K562 (cell line): Measurements from ENCODE around the gene C9orf50. TPM values are rescaled to one million over a fixed set of nuclear protein-coding genes. Genes with fewer than 3 reads are reported as not detected.

Experiments used
- CBX1 ChIP-seq: sonication (generic); IDR thresholded peaks from 2 replicates; pipeline ENCODE4 v1.6.1; 2016; ENCODE audit warnings: antibody characterized with exemption, low read depth, mild to moderate bottlenecking
- CEBPB ChIP-seq: fragments of 450-650 bp; IDR thresholded peaks from 2 replicates; pipeline ENCODE4 v1.6.1; 2016; ENCODE audit warnings: missing genetic modification characterization, missing compliant biosample characterization
- CREB1 ChIP-seq, 2 experiments: sonication (generic) in 1 of 2; formaldehyde crosslinking in 1 of 2; IDR thresholded peaks; 2 replicates each; pipeline versions ENCODE4 v1.6.1 to v1.8.0; 2012 to 2022; ENCODE audit warnings: inconsistent platforms in 1 of 2, mild to moderate bottlenecking in 1 of 2, missing genetic modification reagents in 1 of 2, moderate library complexity in 1 of 2
- EZH2 ChIP-seq: IDR thresholded peaks from 2 replicates; pipeline ENCODE4 v1.6.1; 2012; ENCODE audit warnings: low read depth, mild to moderate bottlenecking, inconsistent platforms, low read length, borderline replicate concordance
- FOXJ2 ChIP-seq: fragments of 200-800 bp; sonication (Bioruptor generic); IDR thresholded peaks from 2 replicates; pipeline ENCODE4 v1.6.1; 2016; ENCODE audit warnings: missing genetic modification characterization, missing compliant biosample characterization
- HEY1 ChIP-seq: fragments of 250-450 bp; sonication (Bioruptor Pico); IDR thresholded peaks from 2 replicates; pipeline ENCODE4 v1.5.0; 2020; ENCODE audit warnings: mild to moderate bottlenecking, moderate library complexity, borderline replicate concordance
- NFYB ChIP-seq: IDR thresholded peaks from 2 replicates; pipeline ENCODE4 v1.6.1; 2011; ENCODE audit warnings: mild to moderate bottlenecking, moderate library complexity; ENCODE audit not compliant: insufficient read length; ENCODE audit errors: extremely low read depth
- RHOXF2B ChIP-seq: fragments of 250-450 bp; sonication (Bioruptor Pico); conservative IDR thresholded peaks from 2 replicates; pipeline ENCODE4 v1.5.1; 2021
- STAG1 ChIP-seq: sonication (generic); formaldehyde crosslinking; IDR thresholded peaks from 2 replicates; pipeline ENCODE4 v1.5.0; 2020; ENCODE audit warnings: missing genetic modification reagents, borderline replicate concordance
- ZFP30 ChIP-seq: fragments of 250-450 bp; sonication (Bioruptor Pico); IDR thresholded peaks from 2 replicates; pipeline ENCODE4 v1.8.0; 2022; ENCODE audit warnings: moderate library complexity, mild to moderate bottlenecking, inconsistent platforms, borderline replicate concordance
- ZNF253 ChIP-seq: fragments of 250-450 bp; sonication (Bioruptor Pico); conservative IDR thresholded peaks from 2 replicates; pipeline ENCODE4 v1.6.1; 2021; ENCODE audit warnings: mild to moderate bottlenecking
- ZNF57 ChIP-seq: fragments of 450-650 bp; formaldehyde crosslinking; IDR thresholded peaks from 2 replicates; pipeline ENCODE4 v1.4.0; 2020; ENCODE audit warnings: mild to moderate bottlenecking, moderate library complexity
- ZNF696 ChIP-seq: fragments of 250-450 bp; sonication (Bioruptor Pico); conservative IDR thresholded peaks from 2 replicates; pipeline ENCODE4 v1.4.0; 2020; ENCODE audit warnings: mild to moderate bottlenecking, moderate library complexity
- polyA plus RNA-seq, 8 experiments: library from polyadenylated mRNA; depleted of rRNA in 4 of 8; stranded (reverse) in 5 of 8; unstranded in 3 of 8; fragments of >200 nt; fragmentation: Nextera tagmentation in 2 of 8; fragmentation: Illumina TruSeq in 1 of 8; extraction: Ambion mirVana in 2 of 8; extraction: Trizol in 1 of 8; gene quantifications; 2 replicates each; pipeline versions ENCODE4 v1.2.1 to v1.2.3, GENCODE V29; 2011 to 2014; ENCODE audit warnings: inconsistent platforms in 1 of 8, missing spikeins in 1 of 8
- total RNA-seq, 7 experiments: library from RNA; depleted of rRNA in 6 of 7; stranded (reverse); fragments of >200 nt in 6 of 7; fragmentation: Illumina TruSeq in 2 of 7; extraction: Trizol in 2 of 7; gene quantifications; 2 replicates each; pipeline versions ENCODE4 v1.2.1 to v1.2.3, GENCODE V29; 2011 to 2021; ENCODE audit warnings: low replicate concordance in 1 of 7
- TF ChIP-seq, protein P1 (sequence below): fragments of 250-450 bp; sonication (Bioruptor Pico); IDR thresholded peaks from 2 replicates; pipeline ENCODE4 v1.5.0; 2021
- TF ChIP-seq, protein P2 (sequence below): sonication (generic); formaldehyde crosslinking; IDR thresholded peaks from 2 replicates; pipeline ENCODE4 v1.8.0; 2022; ENCODE audit warnings: mild to moderate bottlenecking, missing genetic modification reagents
- TF ChIP-seq, protein P3 (sequence below): fragments of 450-650 bp; IDR thresholded peaks from 2 replicates; pipeline ENCODE4 v1.6.1; 2017; ENCODE audit warnings: mild to moderate bottlenecking, moderate library complexity

C9orf50 gene
- total and polyA plus RNA-seq, 9 of the 15 experiments (the other 6 are each of a cell fraction or from before 2014, with no cell fraction given), result not detected

DNA sequence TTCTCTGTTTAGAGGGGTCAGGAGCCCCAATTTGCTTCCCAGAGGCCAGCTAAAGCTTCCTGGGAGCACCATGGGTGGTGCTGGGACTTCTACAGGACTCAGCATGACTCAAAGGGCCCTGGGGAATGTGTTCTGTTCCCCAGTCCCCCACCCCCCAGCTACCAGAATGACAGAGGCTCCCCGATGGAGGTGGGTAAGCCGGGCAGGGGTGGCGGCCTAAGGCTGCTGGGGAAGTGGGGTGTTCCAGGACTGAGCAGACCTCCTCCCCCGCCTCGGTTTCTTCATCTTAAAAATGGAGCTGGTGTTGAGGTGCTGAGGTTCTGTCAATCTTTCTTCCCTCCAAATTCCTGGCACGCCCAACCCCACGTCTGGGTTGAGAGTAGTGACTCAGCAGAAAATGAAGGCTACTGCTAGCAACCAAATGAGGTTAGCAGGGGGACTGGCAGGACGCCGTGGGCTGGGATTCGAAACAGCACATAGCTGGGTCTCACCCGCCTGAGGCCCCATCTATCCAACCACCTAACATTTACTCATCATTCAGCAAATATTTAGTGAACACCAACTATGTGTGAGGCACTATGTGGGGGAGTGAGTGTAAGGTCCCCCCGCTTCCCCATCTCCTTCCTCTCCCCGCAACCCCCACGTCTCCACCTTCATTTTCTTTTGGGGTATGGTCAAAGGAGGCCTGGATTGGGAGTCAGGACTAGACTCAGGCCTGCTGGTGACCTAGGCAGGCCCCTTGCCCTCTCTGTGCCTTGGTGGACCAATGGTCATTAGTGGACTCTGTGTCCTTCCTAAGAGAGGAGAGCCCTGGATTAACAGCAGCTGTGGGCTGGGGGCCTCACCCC, 50.2 kb downstream of the C9orf50 start (continued):
- TF ChIP-seq HEY1 (no peak), CEBPB (0 out of 2 replicates have a peak, but pooled peaks have one; percentile 28), ZNF57 (CRISPR knock-in tag) (no peak), EZH2 (no peak), ZNF696 (CRISPR knock-in tag) (no peak), CBX1 (no peak; the same call in 1 of the 2 replicates), FOXJ2 (tag) (no peak), CREB1 (IDR thresholded peaks at IDR 0.05) (no peak), CREB1 (CRISPR knock-in tag; IDR thresholded peaks at IDR 0.05) (no peak), ZFP30 (CRISPR knock-in tag) (no peak), STAG1 (no peak), ZNF253 (CRISPR knock-in tag) (no peak), NFYB (no peak), RHOXF2B (CRISPR knock-in tag) (no peak)
- TF ChIP-seq, protein P1, sequence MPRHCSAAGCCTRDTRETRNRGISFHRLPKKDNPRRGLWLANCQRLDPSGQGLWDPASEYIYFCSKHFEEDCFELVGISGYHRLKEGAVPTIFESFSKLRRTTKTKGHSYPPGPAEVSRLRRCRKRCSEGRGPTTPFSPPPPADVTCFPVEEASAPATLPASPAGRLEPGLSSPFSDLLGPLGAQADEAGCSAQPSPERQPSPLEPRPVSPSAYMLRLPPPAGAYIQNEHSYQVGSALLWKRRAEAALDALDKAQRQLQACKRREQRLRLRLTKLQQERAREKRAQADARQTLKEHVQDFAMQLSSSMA, result no peak
- TF ChIP-seq, protein P2, sequence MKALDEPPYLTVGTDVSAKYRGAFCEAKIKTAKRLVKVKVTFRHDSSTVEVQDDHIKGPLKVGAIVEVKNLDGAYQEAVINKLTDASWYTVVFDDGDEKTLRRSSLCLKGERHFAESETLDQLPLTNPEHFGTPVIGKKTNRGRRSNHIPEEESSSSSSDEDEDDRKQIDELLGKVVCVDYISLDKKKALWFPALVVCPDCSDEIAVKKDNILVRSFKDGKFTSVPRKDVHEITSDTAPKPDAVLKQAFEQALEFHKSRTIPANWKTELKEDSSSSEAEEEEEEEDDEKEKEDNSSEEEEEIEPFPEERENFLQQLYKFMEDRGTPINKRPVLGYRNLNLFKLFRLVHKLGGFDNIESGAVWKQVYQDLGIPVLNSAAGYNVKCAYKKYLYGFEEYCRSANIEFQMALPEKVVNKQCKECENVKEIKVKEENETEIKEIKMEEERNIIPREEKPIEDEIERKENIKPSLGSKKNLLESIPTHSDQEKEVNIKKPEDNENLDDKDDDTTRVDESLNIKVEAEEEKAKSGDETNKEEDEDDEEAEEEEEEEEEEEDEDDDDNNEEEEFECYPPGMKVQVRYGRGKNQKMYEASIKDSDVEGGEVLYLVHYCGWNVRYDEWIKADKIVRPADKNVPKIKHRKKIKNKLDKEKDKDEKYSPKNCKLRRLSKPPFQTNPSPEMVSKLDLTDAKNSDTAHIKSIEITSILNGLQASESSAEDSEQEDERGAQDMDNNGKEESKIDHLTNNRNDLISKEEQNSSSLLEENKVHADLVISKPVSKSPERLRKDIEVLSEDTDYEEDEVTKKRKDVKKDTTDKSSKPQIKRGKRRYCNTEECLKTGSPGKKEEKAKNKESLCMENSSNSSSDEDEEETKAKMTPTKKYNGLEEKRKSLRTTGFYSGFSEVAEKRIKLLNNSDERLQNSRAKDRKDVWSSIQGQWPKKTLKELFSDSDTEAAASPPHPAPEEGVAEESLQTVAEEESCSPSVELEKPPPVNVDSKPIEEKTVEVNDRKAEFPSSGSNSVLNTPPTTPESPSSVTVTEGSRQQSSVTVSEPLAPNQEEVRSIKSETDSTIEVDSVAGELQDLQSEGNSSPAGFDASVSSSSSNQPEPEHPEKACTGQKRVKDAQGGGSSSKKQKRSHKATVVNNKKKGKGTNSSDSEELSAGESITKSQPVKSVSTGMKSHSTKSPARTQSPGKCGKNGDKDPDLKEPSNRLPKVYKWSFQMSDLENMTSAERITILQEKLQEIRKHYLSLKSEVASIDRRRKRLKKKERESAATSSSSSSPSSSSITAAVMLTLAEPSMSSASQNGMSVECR (CRISPR knock-in tag), result no peak
- TF ChIP-seq, protein P3, sequence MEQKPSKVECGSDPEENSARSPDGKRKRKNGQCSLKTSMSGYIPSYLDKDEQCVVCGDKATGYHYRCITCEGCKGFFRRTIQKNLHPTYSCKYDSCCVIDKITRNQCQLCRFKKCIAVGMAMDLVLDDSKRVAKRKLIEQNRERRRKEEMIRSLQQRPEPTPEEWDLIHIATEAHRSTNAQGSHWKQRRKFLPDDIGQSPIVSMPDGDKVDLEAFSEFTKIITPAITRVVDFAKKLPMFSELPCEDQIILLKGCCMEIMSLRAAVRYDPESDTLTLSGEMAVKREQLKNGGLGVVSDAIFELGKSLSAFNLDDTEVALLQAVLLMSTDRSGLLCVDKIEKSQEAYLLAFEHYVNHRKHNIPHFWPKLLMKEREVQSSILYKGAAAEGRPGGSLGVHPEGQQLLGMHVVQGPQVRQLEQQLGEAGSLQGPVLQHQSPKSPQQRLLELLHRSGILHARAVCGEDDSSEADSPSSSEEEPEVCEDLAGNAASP, result no peak
